OCI-LY7 (cell line): ENCODE results near the gene DENND4A. TPM values are rescaled to one million over a fixed set of nuclear protein-coding genes. Genes with fewer than 3 reads are reported as not detected.

Experiments used
- BruUV-seq: library from RNA; stranded (reverse); fragments of 400-500 nt; replicated peaks from 2 replicates; lab custom pipeline; 2021; lab: Mats Ljungman, UMichigan
- CTCF ChIA-PET: fragments of 300-600 bp; sonication (Branson Sonifier 250); formaldehyde crosslinking; loops from one replicate; lab custom pipeline; 2022; ENCODE audit warnings: antibody characterized with exemption; ENCODE audit not compliant: unreplicated experiment; lab: Charles Lee
- POLR2A ChIA-PET: fragments of 300-600 bp; sonication (Branson Sonifier 250); formaldehyde crosslinking; loops from one replicate; lab custom pipeline; 2022; ENCODE audit warnings: antibody characterized with exemption; lab: Charles Lee
- DNase-seq: peaks from one replicate; pipeline ENCODE4 v3.0.0-alpha.2; 2015; ENCODE audit warnings: low spot score
- H2AFZ ChIP-seq: fragments of 200-600 bp; sonication (generic), shearing (Covaris generic); 2 replicates; pipeline ENCODE4 v1.6.1; 2014; ENCODE audit warnings: mild to moderate bottlenecking, antibody characterized with exemption, low read length, moderate library complexity
- H3K27ac ChIP-seq: fragments of 200-600 bp; sonication (generic); 2 replicates; pipeline ENCODE4 v1.5.1; 2014; ENCODE audit warnings: mixed run types, low read depth, mild to moderate bottlenecking, moderate library complexity, low read length, inconsistent platforms; ENCODE audit not compliant: poor library complexity, severe bottlenecking
- H3K36me3 ChIP-seq: fragments of 200-600 bp; sonication (generic); 2 replicates; pipeline ENCODE4 v1.6.1; 2014; ENCODE audit warnings: mild to moderate bottlenecking, antibody characterized with exemption, low read length, moderate library complexity, mixed read lengths; ENCODE audit not compliant: insufficient read depth
- H3K4me1 ChIP-seq: fragments of 200-600 bp; sonication (generic); 2 replicates; pipeline ENCODE4 v1.5.1; 2014; ENCODE audit warnings: mild to moderate bottlenecking, low read length; ENCODE audit not compliant: insufficient read depth, poor library complexity, severe bottlenecking
- H3K4me2 ChIP-seq: fragments of 200-600 bp; sonication (generic); 2 replicates; pipeline ENCODE4 v1.6.1; 2014; ENCODE audit warnings: mild to moderate bottlenecking, low read length
- H3K4me3 ChIP-seq: fragments of 200-600 bp; sonication (generic); 2 replicates; pipeline ENCODE4 v1.5.1; 2014; ENCODE audit warnings: mild to moderate bottlenecking, low read depth, low read length; ENCODE audit not compliant: poor library complexity, severe bottlenecking
- H3K79me2 ChIP-seq: fragments of 200-600 bp; sonication (generic); 2 replicates; pipeline ENCODE4 v1.6.1; 2016; ENCODE audit warnings: low read depth, mild to moderate bottlenecking, low read length, moderate library complexity, mixed read lengths; ENCODE audit not compliant: insufficient read depth
- H3K9me2 ChIP-seq: fragments of 200-600 bp; sonication (generic); 2 replicates; pipeline ENCODE4 v1.6.1; 2016; ENCODE audit warnings: mild to moderate bottlenecking, low read length, mixed read lengths; ENCODE audit not compliant: insufficient read depth
- H3K9me3 ChIP-seq: fragments of 200-600 bp; sonication (generic); 2 replicates; pipeline ENCODE4 v1.6.1; 2014; ENCODE audit warnings: mild to moderate bottlenecking, mixed run types, low read length, mixed read lengths
- H4K20me1 ChIP-seq: fragments of 200-600 bp; sonication (generic); 2 replicates; pipeline ENCODE4 v1.6.1; 2014; ENCODE audit warnings: mild to moderate bottlenecking, antibody characterized with exemption, low read length, moderate library complexity, mixed read lengths; ENCODE audit not compliant: insufficient read depth
- CTCF ChIP-seq: fragments of 200-600 bp; sonication (generic); conservative IDR thresholded peaks from 2 replicates; pipeline ENCODE4 v1.5.1; 2014; ENCODE audit warnings: mild to moderate bottlenecking, antibody characterized with exemption, low read length, moderate library complexity, mixed read lengths
- EZH2phosphoT487 ChIP-seq: fragments of 200-600 bp; sonication (generic); IDR thresholded peaks from 2 replicates; pipeline ENCODE4 v1.6.1; 2018; ENCODE audit warnings: low read depth, borderline replicate concordance, mild to moderate bottlenecking, mixed run types, antibody characterized with exemption, low read length, moderate library complexity, mixed read lengths
- intact Hi-C: fragments of 100-400 bp; cut with micrococcal nuclease; formaldehyde crosslinking; loops from one replicate; pipeline ENCODE4 v1.10.0; 2022; ENCODE audit not compliant: unreplicated experiment
- total RNA-seq, 2 experiments: library from RNA; depleted of rRNA in 1 of 2; stranded (reverse); fragments of >200 nt in 1 of 2; shearing (Covaris generic) in 1 of 2; gene quantifications; 2 replicates each; pipeline ENCODE4 v1.2.3, GENCODE V29; 2014 to 2022

Gene DENND4A
- total RNA-seq, 2 experiments from 2014 or later, result 42.7 to 86.5 TPM

- no peak overlapping the region for H2AFZ ChIP-seq
- POLR2A ChIA-PET, result interaction anchor here (0.6 to 1.0 kb wide), 3 partner anchors 17 to 28 kb away, joined by 3 to 7 read pairs (median 3); no protein-coding TSS in a partner anchor
- intact Hi-C loops, result no loop called here
- H3K4me1 ChIP-seq, result peaks cover 30% of the 10 kb centered on the region
- H3K4me3 ChIP-seq, result no peak overlapping the region
- TF ChIP-seq CTCF (no peak), EZH2phosphoT487 (no peak)
- H3K9me2 ChIP-seq, result no peaks in the 10 kb centered on the region
- no peak overlapping the region for H3K4me2 ChIP-seq
- no peak overlapping the region for H3K27ac ChIP-seq
- DNase-seq, result no peak
- H3K36me3 ChIP-seq, result peaks cover 37% of the 10 kb centered on the region
- peaks cover 8% of the 10 kb centered on the region; the same call in 1 of the 2 replicates for H4K20me1 ChIP-seq
- H3K9me3 ChIP-seq, result peaks cover 7% of the 10 kb centered on the region; the same call in 1 of the 2 replicates
- peaks cover 91% of the 10 kb centered on the region for H3K79me2 ChIP-seq
- no TSS peak for BruUV-seq
- CTCF ChIA-PET, result interaction anchor here (1.5 kb wide), 1 partner anchor 8 kb away, joined by 3 read pairs; no protein-coding TSS in a partner anchor
These were observed 28.9 kb downstream of the DENND4A start for GRCh38 chr15:65762914-65763787.

- no peak overlapping the region for H3K27ac ChIP-seq
- H3K9me3 ChIP-seq, result peaks cover 8% of the 10 kb centered on the region; the same call in 1 of the 2 replicates
- peaks cover 8% of the 10 kb centered on the region; the same call in 1 of the 2 replicates for H4K20me1 ChIP-seq
- H2AFZ ChIP-seq, result no peak overlapping the region
- POLR2A ChIA-PET, result interaction anchor here (0.6 kb wide), 2 partner anchors 17 to 1549 kb away, joined by 3 read pairs; no protein-coding TSS in a partner anchor
- peaks cover 44% of the 10 kb centered on the region for H3K36me3 ChIP-seq
- peaks cover 84% of the 10 kb centered on the region for H3K79me2 ChIP-seq
- peaks cover 34% of the 10 kb centered on the region for H3K4me1 ChIP-seq
- no peak for TF ChIP-seq CTCF
- no peak for TF ChIP-seq EZH2phosphoT487
- intact Hi-C loops, result no loop called here
- DNase-seq, result no peak
- no TSS peak for BruUV-seq
- H3K9me2 ChIP-seq, result no peaks in the 10 kb centered on the region
- CTCF ChIA-PET, result interaction anchor here (1.5 kb wide), 1 partner anchor 9 kb away, joined by 3 read pairs; no protein-coding TSS in a partner anchor
- no peak overlapping the region for H3K4me2 ChIP-seq
- H3K4me3 ChIP-seq, result no peak overlapping the region
These were observed 29.7 kb downstream of the DENND4A start for GRCh38 chr15:65762399-65762798.
